GM13976 (cell line): Measurements from ENCODE around the gene SOX6.

Source experiments
- DNase-seq: peaks from one replicate; pipeline ENCODE4 v3.0.0; 2012; ENCODE audit warnings: low spot score
- CTCF ChIP-seq: IDR thresholded peaks from 2 replicates; pipeline ENCODE4 v1.5.1; 2012; ENCODE audit warnings: borderline replicate concordance, mild to moderate bottlenecking; ENCODE audit not compliant: insufficient read depth; ENCODE audit errors: extremely low read depth, missing control alignments, control extremely low read depth
- in situ Hi-C: fragments of 300-500 bp; cut with MboI; formaldehyde crosslinking; loops from one replicate; pipeline ENCODE4 v1.12.0; 2022; ENCODE audit warnings: low sequenced_read_pairs, mixed read lengths, inconsistent platforms; ENCODE audit not compliant: unreplicated experiment

Gene SOX6

GRCh38 chr11:16185042-16185441 lies 171.3 kb downstream of the SOX6 start:
- no peak for DNase-seq
- in situ Hi-C loops, result no loop called here
- no peak for TF ChIP-seq CTCF

GRCh38 chr11:16184588-16184987 lies 171.8 kb downstream of the SOX6 start:
- TF ChIP-seq CTCF, result no peak
- no peak for DNase-seq
- in situ Hi-C loops, result no loop called here

- in situ Hi-C loops, result no loop called here
- no peak for TF ChIP-seq CTCF
- no peak for DNase-seq
Observed at GRCh38 chr11:16182553-16182952, 173.8 kb downstream of the SOX6 start.

GRCh38 chr11:16180868-16181267 lies 175.5 kb downstream of the SOX6 start:
- DNase-seq, result no peak
- in situ Hi-C loops, result no loop called here
- no peak for TF ChIP-seq CTCF

- in situ Hi-C loops, result no loop called here
- no peak for TF ChIP-seq CTCF
- no peak for DNase-seq
Observed at GRCh38 chr11:16179676-16180075, 176.7 kb downstream of the SOX6 start.

- DNase-seq, result no peak
- no peak for TF ChIP-seq CTCF
- in situ Hi-C loops, result no loop called here
Observed at GRCh38 chr11:16178273-16178672, 178.1 kb downstream of the SOX6 start.

GRCh38 chr11:16177688-16178087 lies 178.7 kb downstream of the SOX6 start:
- DNase-seq, result no peak
- in situ Hi-C loops, result no loop called here
- TF ChIP-seq CTCF, result no peak
